HG03108 (cell line): ENCODE measurements around the gene KRTAP2-4.
"Not testable (repeated sequence)": the region's sequence is repeated elsewhere in the genome, so short reads cannot be mapped to it uniquely, and the experiment has no call there.

Experiments
- ATAC-seq: cut with Tn5 transposase; IDR thresholded peaks from one replicate; pipeline ENCODE4 v1.9.1; 2021; ENCODE audit warnings: moderate library complexity; ENCODE audit not compliant: unreplicated experiment

Gene KRTAP2-4

DNA sequence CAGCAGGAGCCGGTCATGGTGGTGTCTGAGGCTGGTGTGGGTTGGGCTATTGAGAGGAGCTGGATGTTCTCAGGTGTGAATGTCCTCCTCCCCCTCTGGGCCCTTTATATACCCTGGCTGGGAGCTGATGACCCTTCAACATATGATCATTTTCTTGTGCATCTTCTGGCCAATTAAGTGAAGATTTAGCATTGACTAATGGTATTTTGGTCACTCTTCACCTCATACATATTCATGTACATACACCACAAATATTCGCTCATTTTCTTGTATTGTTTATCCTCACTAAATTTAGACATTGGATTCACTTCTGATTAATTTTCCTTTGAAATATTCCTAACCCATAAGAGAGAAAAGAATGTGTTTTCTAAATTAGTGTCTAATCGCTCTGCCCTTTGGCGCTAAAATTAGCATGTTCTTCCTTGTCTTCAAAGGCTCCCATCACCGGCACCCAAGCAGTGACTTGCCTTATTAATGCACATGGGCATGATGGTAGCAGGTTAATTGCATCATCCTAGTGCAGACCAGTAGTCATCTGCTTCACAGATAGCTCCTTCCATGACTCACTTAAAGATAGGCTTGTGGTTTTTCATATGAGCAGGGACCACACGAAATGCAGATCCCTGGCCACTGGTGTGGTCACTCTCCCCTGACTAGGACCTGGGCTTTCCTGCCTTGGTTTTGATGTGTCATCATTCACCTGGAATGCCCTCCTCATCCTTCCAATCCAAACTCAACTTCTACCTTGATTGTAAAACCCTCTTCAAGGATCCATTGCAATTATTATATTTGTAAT is at the start of gene KRTAP2-4:
Gene KRTAP2-4 (minus strand): TSS at position 51 of the 796 bp plus-strand sequence. CDS start 34 bp downstream, at position 17.
- ATAC-seq: no peak

DNA sequence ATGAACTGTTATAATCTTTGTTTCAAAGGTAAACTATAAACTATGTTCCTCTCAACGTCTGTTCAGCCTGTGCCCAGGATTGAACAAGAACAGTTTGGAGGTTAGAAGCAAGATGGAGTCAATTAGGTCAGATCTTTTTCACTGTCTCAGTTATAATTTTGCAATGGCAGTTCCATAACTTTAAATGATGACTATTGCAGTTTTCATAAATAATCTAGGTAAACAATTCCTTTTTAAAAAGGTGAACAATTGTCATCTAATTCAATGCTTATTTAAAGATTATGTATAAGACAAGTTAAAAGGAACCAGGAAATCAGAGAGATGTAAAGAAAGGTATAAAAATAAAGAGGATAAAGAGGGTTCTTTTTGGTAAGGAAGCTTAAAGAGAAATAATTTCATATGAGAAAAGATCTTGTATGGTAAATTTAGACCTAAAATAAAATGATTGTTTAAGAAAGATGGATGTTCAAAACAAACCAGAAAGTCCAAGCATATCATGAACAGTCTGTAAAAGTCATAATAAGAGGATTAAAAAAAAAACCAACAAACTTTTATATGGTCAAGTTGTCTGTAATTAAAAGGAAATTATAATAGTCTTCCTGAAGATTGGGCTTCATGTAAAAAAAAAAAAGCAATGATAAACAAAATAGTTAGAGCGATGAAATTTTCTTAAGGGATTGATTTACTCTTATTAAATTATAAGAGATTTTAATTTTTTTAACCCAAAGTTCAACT is 45.6 kb upstream of the KRTAP2-4 start:
- no peak for ATAC-seq

- ATAC-seq: not testable (repeated sequence)
Measured at GRCh38 chr17:41108728-41109386, 43.2 kb upstream of the KRTAP2-4 start.

DNA sequence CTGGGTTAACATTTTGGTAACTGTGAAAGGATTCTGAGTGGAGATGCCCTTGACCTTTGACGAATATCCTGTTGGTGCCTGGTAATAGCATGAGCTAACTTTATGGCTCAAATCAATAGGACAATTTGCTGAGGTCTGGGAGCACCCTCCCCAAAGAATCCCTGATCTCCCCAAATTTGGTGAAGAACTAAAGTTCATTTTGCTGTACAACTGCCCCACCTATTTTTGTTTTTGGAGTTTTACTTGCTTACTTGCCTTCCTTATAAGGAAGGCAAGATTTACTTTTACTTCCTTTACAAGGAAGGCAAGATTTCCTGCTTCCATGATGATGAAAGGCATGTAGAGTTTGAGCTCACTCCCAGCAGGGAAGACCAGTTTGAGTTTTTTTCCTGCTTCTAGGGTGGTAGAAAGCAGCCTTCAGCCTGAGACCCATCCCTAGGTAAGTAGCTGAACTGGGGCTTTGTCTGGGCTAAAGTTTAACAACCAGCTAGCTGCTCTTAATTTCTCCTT is 42.3 kb upstream of the KRTAP2-4 start:
- no peak for ATAC-seq

DNA sequence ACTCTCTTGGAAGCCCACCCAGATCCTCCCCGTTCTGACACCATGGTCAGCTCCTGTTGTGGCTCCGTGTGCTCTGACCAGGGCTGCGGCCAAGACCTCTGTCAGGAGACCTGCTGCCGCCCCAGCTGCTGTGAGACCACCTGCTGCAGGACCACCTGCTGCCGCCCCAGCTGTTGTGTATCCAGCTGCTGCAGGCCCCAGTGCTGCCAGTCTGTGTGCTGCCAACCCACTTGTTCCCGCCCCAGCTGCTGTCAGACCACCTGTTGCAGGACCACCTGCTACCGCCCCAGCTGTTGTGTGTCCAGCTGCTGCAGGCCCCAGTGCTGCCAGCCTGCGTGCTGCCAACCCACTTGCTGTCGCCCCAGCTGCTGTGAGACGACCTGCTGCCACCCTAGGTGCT is 39.7 kb upstream of the KRTAP2-4 start, which contains the start of gene KRTAP4-9:
Gene KRTAP4-9 (plus strand): TSS at position 43 of the 400 bp plus-strand sequence. CDS start 0 bp downstream, at position 43.
- not testable (repeated sequence) for ATAC-seq

GRCh38 chr17:41104386-41105038 is 38.8 kb upstream of the KRTAP2-4 start:
- not testable (repeated sequence) for ATAC-seq

DNA sequence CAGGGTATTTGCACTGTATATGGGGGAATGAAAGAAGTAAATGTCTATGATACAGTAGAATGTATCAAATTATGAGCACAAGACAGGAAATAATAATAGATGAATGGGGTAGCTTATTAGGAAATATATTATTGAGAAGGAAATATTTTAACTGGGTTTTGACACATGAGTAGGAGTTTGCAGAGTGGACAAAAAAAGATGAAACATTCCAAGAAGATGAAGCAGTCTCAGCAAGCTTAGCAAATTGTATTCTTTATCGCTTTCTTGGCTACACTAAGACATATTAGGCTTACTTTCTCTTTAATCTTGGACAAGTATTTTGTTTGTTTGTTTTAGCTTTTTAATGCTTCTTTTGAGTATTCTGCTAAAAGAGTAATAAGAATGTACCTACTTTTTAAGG is 38.2 kb upstream of the KRTAP2-4 start:
- ATAC-seq: no peak

DNA sequence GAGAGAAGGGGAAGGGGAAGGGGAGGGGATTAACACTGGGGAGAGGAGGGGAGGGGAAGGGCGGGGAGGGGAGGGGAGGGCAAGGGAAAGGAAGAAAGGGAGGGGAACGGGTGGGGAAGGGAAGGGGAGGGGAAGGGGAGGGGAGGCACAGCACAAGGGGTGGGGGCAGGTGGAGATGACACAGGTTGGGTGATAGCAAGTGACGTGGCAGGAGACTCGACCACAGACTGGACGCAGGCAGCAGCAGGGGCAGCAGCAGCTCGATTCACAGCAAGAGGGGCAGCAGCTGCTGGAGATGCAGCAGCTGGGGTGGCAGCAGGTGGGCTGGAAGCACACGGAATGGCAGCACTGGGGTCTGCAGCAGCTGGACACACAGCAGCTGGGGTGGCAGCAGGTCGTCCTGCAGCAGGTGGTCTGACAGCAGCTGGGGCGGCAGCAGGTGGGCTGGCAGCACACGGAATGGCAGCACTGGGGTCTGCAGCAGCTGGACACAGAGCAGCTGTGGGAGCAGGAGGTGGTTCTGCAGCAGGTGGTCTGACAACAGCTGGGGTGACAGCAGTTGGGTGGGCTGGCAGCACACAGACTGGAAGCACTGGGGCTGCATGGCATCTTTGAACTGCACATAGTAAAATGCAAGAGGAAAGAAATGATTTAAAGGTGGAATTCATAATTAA is 36.0 kb upstream of the KRTAP2-4 start, which contains the start of gene KRTAP4-16:
Gene KRTAP4-16 (minus strand): TSS at position 624 of the 674 bp plus-strand sequence. CDS start 0 bp downstream, at position 624.
- no peak for ATAC-seq

DNA sequence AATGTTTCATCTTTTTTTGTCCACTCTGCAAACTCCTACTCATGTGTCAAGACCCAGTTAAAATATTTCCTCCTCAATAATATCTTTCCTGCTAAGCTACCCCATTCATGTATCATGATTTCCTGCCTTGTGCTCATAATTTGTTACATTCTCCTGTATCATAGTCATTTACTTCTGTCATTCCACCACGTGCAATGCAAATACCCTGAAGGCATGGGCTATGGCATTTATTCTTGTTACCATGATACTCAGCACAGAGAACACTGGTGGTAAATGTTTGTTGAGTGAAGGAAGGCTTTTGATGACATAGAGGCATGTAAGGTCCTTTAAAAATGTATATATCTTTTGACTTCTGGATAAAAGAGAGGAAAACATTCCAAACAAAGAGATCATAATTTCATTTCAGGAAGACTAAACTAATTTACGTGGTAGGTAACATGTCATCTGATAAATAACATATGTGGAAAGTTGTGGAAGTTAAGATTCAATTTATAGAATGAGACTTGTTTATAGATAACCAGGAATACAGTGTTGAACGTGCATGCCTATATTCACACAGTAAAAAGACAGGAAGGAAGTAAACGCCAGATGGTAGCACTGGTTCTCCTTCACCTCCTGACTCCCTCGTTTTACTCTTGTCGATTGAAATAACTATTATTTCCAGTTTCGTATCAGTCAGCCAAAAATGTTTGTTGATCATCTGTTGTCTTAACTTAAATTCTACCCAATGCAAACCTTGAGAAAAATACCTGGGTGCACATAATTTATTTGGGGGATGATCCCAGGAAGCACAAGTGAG is 34.2 kb upstream of the KRTAP2-4 start:
- not testable (repeated sequence) for ATAC-seq

DNA sequence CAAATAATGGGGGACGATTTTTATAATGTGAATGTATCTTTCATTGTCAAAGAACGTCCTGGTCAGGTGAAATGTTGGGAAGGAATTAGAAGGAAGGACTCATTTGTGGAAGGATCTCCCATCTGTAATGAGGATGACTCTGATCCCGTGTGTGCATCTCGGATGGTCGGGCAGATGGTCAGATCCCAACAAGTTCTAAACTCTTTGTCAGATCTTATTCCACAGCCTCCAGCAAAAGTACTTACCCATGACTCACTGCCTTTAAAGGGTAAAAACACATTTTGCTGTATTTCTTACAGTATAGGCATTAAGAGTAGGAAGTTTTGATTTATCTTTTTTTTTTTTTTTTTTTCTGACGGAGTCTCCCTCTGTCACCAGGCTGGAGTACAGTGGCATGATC is 32.8 kb upstream of the KRTAP2-4 start:
- no peak for ATAC-seq

DNA sequence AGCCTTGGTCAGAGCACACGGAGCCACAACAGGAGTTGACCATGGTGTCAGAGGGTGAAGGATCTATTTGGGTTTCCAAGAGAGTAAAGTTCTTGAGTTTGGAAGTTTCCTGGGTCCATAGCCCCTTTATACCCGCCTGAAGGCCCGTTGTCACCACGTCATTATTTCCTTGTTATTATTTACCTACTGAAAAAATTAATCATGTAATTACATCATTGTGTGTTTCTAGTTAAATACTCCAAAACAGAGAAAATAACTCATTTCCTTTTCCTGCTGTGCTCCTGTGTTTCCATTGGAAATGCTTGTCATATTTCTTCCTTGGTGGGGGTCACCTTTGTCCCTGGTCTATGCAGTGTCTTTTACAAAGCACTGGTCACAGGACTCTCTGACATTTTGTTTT is 32.4 kb upstream of the KRTAP2-4 start, which contains the start of gene KRTAP4-8:
Gene KRTAP4-8 (minus strand): TSS at position 101 of the 400 bp plus-strand sequence. CDS start 58 bp downstream, at position 43.
- ATAC-seq: no peak

- no peak for ATAC-seq
Measured at GRCh38 chr17:41096055-41096454, 30.4 kb upstream of the KRTAP2-4 start.

DNA sequence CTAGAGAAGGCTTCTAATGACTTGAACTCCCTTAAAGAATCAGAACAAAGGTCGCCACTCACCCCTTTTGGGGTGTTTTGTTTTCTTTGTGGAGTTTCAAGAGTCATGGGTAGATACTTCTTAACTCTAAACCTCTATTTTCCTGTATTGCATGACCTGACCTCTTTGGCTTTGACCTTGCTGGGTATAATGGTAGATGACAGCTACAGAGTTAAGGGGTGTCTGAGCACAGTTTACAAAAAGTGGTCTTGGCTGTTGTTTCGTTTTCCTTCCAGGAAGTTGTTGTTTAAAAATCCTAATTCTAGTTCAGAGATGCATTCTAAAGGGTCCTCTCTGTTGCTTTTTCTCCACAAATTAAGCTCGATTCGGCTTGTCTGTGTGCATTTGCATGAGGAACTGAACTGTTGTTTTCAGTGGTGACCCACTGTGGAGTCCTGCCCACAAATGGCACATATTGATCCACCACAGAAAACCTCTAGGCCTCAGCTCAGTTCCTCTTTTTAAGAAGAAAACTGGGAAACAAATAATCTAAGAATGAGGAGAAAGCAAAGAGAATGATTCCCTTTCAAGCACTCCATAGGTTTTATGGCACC is 23.2 kb upstream of the KRTAP2-4 start:
- ATAC-seq: not testable (repeated sequence)

DNA sequence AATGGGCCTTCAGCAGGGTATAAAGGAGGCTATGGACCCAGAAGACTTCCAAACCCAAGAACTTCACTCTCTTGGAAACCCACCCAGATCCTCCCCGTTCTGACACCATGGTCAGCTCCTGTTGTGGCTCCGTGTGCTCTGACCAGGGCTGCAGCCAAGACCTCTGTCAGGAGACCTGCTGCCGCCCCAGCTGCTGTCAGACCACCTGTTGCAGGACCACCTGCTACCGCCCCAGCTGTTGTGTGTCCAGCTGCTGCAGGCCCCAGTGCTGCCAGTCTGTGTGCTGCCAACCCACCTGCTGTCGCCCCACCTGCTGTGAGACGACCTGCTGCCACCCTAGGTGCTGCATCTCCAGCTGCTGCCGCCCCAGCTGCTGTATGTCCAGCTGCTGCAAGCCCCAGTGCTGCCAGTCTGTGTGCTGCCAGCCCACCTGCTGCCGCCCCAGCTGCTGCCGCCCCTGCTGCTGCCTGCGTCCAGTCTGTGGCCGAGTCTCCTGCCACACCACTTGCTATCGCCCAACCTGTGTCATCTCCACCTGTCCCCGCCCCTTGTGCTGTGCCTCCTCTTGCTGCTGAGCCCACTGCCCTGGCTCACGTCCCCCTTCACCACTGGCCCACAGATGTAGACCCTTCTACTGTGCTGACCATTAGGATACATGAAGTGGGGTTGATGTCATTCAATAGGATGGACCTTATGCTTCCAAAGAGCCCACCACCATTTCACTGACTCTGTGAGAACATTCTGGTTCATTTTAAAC is 18.6 kb upstream of the KRTAP2-4 start, which contains the start of gene KRTAP4-7:
Gene KRTAP4-7 (plus strand): TSS at position 51 of the 757 bp plus-strand sequence. CDS start 57 bp downstream, at position 108.
- not testable (repeated sequence) for ATAC-seq

GRCh38 chr17:41083427-41083826 is 17.7 kb upstream of the KRTAP2-4 start:
- not testable (repeated sequence) for ATAC-seq

DNA sequence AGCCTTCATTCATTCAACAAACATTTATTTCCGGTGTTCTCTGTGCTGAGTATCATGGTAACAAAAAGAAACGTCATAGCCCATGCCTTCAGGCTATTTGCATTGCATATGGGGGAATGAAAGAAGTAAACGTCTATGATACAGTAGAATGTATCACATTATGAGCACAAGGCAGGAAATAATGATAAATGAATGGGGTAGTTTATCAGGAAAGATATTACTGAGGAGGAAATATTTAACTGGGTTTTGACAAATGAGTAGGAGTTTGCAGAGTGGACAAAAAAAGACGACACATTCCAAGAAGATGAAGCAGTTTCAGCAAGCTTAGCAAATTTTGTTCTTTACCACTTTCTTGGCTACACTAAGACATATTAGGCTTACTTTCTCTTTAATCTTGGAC is 16.9 kb upstream of the KRTAP2-4 start:
- no peak for ATAC-seq

DNA sequence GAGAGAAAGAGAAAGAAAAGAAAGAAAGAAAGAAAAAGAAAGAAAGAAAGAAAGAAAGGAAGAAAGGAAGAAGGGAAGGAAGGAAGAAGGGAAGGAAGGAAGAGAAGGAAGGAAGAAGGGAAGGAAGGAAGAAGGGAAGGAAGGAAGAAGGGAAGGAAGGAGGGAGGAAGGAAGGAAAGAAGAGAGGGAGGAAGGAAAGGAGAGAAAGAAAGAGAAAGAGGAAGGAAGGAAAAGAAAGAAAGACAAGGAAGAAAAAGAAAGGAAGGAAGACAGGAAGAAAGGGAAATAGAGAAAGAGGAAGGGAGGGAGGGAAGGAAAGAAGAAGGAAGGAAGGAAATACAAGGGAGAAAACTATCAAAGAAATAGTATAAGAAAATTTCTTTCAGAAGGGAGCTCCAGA is 11.1 kb upstream of the KRTAP2-4 start:
- ATAC-seq: no peak

GRCh38 chr17:41073676-41074075 is 8.0 kb upstream of the KRTAP2-4 start:
- no peak for ATAC-seq
